GM21825 (cell line): ENCODE measurements around the gene ARHGAP10.

Experiments used
- ATAC-seq: cut with Tn5 transposase; IDR thresholded peaks from one replicate; pipeline ENCODE4 v1.9.1; 2021; ENCODE audit warnings: mild to moderate bottlenecking, moderate library complexity; ENCODE audit not compliant: unreplicated experiment

Gene ARHGAP10

DNA sequence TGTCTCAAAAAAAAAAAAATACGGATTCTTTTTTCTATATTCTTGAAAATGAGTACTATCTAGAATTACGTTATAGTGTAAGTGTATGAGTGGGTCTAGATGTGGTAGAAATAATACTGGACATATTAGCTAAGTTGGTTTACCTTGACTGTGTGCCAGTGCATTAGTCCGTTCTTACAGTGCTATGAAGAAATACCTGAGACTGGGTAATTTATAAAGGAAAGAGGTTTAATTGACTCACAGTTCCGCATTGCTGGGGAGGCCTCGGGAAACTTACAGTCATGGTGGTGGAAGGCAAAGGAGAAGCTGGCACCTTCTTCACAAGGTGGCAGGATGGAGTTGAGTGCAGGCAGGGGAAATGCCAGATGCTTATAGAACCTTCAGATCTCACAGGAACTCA lies 92.4 kb downstream of the ARHGAP10 start:
- no peak for ATAC-seq

DNA sequence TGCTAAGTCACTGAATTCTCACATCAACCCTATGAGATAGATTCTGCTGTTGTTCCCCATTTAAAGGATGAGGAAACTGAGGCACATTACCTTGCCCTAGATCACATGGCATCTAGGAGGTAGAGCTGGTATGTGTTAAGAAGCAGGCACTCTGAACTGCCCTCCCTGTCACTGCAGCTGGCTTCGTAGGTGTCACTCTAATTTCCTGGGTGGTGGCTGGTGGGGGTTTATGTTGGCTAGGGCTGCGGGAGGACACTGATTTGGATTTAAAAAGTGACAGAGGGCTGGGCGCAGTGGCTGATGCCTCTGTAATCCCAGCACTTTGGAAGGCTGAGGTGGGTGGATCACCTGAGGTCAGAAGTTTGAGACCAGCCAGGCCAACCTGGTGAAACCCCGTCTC lies 93.0 kb downstream of the ARHGAP10 start:
- no peak for ATAC-seq

DNA sequence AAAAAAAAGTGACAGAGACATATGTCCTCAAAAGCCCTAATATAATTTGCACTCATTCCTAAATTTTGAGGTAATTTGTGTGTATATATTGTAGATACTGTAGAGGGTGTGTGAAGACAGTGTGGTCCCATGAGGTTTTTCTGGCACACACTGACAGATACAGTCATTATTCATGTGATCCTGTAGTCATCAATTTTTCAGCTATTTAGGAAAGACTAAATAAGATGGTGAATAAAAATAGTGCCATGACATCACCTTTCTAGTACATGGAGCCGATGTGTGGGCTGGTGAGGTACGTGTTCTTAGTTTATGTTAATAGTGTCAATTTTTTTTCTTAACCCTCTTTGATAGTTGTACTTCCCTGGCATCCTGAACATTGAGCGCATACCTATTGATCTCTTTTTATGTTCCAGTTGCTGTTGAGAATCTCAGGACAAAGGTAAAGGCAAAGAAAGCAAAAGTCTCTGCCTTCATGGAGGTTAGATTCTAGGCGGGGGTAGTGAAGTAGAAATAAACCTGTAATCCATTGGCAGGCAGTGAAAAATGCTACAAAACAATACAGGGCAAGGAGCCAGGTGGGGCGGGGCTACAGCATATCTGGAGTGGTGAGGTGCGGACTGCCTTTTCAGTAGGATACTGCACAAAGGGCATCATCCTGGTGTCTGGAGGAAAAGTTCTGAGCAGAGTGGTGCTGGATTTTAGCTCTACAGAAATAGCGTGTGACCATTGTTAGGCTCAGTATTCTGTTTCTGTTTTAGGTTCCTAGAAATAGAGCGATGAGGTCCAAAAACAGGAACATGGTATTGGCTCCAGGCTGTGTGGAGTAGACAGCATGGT lies 93.8 kb downstream of the ARHGAP10 start:
- ATAC-seq: no peak

DNA sequence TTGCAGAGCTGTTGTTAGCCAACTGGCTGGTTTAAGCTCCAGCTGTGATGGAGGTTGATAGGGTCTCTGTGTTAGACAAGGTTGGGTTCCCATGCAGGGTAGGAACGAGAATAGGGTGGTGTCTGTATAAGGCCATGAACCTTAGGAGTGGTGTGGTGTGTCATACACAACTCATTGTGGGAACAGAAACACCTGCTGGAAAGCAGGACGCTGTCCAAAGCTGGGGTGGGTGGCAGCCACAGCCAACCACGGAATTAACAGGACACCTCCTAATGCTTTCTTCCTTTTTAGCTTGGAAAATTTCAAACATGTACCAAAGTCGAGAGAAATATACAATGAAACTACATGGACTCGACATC lies 94.4 kb downstream of the ARHGAP10 start:
- no peak for ATAC-seq

DNA sequence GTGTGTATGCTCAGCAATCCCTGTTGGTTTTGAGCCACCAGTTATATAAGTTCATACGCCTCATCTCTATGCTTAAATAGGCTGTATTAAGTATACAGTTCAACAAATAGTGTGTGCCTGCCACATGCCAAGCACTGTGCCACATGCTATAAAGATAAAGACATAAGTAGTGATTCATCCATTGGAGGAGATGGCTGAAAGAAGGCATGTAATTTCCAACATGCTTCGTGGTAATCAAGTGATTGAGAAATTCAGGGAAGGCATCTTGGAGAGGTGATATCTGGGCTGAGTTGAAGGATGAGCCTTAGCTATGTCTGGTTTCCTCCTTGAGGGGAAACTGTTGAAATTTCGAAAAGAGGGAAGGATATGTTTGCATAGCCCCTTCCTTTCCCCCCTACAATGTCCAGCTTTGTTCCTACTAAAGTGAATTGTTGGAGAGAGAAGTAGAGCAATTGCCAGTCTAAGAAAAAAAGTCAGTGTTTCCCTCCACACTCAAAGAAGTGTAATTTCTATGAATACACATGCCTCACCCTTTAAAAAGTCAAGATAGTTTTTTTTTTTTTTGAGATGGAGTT lies 96.5 kb downstream of the ARHGAP10 start:
- no peak for ATAC-seq

DNA sequence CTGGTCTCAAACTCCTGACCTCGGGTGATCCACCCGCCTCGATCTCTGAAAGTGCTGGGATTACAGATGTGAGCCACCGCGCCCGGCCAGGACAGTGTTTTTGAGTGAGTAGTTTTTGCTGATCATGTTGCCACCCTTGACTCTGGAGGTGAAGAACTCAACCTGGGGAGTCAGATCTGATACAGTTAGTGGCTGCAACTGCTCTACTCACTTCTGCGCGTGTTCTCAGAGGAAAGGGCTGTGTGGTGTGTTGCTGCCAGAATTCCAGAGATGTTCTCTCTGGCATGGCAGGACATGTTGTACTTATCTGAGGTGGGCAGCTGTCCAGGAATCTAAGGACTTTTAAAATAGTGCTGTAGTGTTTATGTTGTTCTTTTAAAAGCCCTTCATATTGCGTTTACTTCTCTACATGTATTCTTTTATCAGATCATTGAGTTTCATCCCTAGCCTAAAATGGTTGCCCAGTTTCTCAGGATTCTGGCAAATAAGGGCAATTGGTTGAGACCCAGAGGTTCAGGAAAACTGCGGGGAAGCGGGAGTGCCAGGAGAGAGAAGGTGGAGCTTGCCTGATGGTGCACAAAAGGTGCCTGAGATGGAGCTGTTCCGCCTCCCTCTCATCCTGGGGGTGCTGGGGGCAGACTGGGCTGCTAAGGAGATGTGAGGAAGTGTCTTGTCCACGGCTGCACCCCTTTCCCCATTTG lies 97.7 kb downstream of the ARHGAP10 start:
- ATAC-seq: no peak

DNA sequence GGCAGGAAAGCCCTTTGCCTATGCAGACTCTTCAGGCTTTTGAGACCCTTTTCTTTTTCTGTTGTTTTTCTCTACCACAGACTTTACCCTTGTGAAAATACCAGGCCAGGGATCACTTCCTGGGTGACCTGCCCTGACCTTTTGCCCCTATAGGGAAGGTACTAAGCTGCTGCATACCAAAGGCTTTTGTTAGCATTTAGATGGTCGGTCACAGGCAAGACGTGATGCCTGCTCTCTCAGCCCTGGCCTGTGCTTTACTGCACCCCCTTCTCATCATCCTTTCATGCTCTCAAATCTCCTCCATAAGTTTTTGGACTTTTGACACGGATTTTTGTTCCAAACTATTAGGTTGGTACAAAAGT lies 98.2 kb downstream of the ARHGAP10 start:
- ATAC-seq: no peak

DNA sequence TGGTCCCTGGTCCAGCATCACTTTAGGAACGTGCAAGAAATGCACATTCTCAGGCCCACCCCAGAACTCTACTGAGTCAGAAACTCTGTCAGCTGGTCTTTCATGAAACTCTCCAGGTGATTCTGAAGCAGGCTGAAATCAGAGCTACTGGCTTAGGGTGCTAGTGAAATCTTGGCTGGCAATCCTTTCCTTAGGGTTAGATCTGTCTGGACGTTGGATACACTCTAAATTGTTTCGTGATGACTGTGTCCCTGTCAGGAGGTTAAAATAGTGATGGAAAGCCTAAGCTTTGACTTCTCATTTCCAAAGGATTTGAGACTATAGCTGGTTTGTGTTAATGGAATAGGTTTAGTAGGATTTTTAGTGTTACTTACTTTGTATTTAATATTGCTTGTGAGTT lies 99.1 kb downstream of the ARHGAP10 start:
- ATAC-seq: no peak

DNA sequence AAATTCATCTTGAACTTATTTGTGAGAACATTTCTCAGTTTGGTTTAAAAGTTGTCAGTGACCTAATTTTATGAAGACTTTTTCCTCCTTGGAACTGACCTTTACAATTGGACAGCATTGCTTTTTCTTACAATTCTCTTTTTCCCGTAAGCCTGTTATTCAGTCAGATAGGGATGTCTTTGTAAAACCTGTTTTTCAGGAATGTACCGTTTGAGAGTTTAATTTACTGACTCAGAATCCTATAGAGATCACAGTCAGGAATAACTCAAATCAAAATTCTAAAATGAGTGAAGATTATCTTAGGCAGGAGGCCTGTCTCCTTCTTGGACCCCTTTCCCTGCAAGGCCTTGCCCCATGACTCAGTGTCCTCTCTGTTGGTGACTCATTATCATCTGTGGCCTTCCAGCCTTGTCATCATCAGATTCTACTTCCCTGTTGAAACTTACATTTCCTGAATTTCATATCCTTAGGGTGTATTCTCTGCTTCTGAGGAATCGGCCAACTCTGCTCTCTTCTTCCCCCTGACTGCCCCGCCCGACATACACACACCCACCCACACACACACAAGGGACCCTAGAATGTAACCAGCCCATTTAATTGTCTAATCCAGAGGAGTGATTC lies 99.8 kb downstream of the ARHGAP10 start:
- no peak for ATAC-seq

DNA sequence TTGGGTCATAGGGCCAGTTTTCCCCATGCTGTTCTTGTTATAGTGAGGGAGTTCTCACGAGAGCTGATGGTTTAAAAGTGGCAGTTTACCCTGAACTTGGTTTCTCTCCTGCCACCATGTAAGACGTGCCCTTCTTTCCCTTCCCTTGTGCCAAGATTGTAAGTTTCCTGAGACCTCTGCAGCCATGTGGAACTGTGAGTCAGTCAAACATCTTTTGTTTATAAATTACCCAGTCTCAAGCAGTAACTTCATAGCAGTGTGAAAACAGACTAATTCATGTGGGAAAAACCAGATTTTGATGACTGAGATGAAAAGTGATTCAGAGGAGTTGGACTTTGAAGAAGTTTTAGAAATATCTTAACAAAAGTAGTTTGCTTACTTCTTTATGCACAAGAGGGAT lies 101.4 kb downstream of the ARHGAP10 start:
- no peak for ATAC-seq

DNA sequence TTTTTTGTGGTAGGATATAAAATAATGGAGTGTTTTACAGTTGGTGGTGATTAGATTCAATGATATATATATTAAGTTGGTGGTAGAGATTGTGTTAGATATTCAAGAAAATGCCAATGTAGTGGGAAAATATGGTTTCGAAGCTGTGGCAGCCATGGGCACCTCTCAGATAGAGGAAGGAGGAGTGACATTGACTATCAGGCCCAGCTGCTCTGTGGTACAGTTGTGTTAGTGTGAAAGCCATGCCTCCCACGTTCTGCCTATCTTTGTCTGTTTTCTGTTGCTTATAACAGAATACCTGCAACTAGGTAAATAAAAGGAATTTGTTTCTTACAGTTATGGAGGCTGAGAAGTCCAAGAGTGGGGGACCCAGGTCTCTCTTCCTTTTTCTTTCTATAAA lies 101.9 kb downstream of the ARHGAP10 start:
- no peak for ATAC-seq

DNA sequence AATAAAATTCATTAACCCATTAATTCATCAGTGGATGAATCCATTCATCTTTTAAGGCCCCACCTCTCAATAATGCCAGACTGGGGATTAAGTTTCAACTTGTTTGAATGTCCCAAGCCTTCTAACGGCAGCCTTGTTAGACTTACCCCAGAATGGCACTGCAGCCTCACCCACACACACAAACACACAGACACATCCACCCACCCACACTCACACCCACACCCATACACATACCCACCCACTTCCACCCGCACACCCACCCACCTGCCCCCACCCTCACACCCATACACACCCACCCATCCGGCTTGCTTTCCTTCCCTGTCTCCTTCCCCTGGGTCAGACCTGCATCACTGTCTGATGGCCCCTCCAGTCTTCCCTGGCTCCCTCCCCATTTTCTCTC lies 102.6 kb downstream of the ARHGAP10 start:
- ATAC-seq: no peak

DNA sequence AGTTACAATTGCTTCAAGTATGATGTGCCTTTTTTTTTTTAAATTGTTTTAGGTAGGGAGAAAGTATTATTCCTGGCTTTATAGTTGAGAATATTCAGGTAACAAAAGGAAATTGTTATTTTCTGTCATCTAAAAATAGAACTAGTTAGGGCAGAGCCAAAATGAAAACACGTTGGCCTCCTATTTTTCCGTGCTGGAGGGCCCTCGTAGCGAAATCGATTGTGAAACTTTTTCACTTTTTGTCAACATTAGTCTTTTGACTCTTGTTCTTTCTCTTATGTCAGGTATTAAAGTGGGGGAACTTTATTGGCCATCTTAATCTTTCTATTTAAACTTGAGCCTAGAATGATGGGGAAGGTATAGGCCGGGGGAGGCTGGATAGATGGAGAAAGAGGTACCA lies 104.9 kb downstream of the ARHGAP10 start:
- ATAC-seq: no peak

DNA sequence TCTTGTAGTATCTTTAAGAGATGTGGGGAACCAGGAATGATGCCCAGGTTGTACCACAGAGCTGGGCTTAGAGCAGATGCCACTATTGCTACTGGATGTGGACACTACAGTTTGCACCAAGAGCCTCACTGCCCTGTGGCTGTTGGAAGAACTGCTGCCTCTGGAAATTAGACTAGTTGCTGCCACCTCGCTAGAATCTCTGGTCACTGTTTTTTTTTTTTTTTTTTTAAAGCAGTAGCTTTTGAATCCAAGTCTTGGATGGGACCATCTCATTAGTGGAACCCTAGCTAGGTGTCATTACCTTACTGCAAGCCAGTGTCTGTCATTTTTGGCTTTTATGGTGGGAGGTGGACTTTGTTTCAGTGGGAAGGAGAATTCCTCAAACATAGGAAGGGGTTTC lies 105.5 kb downstream of the ARHGAP10 start:
- ATAC-seq: no peak

DNA sequence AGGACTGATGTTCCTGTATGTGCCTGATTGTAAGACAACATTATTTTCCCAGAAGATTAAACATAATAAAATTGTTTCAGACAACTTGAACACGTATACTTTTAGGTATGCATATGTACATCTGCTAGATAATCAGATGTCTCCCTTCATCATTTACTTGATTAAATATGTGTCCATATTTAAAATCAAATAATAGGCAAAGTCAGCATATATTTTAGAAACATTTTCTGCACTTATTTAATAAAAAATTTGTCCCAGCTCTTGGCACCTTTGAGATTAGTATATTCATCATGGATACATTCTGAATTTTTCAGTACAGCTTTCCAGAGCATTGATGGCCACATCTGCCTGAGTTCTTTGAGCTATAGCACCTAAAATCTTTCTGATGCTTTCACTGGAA lies 106.0 kb downstream of the ARHGAP10 start:
- ATAC-seq: no peak

DNA sequence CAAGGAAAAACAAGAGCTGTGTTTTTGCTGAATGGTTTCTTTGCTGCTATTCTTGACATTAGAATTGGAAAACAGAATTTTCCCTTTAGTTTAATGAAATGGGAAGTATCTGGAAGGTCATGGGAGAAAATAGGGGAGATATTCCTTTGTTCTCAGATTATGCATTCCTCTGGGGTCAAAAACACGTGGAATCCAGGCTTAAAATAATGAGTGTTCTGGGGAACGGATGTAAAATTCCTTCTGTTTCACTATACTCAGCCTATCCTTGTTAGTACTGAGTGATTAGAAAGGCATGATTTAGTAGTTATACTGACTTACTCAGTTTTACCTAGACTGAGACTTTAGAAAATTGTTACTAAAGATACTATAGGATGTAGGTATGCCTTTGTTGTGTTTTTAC lies 107.3 kb downstream of the ARHGAP10 start:
- ATAC-seq: no peak

DNA sequence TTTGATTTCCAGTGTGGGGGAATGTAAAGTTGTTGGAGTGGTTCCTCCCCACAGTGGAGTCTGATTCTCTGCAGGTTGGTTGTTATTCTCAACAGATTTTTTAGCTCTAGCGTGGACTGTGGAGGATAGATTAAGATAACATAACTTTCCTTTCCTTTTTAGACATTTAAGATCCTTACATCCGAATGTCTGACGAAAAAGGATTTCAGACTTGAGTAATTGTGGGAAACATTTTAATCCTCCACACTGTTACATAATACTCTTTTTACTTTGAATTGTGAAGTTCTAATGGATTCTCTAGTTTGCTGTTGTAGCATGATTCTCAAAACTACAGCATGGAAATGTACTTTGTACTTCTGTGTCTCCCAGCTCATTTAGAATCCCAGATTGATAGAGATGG lies 107.8 kb downstream of the ARHGAP10 start:
- ATAC-seq: no peak

DNA sequence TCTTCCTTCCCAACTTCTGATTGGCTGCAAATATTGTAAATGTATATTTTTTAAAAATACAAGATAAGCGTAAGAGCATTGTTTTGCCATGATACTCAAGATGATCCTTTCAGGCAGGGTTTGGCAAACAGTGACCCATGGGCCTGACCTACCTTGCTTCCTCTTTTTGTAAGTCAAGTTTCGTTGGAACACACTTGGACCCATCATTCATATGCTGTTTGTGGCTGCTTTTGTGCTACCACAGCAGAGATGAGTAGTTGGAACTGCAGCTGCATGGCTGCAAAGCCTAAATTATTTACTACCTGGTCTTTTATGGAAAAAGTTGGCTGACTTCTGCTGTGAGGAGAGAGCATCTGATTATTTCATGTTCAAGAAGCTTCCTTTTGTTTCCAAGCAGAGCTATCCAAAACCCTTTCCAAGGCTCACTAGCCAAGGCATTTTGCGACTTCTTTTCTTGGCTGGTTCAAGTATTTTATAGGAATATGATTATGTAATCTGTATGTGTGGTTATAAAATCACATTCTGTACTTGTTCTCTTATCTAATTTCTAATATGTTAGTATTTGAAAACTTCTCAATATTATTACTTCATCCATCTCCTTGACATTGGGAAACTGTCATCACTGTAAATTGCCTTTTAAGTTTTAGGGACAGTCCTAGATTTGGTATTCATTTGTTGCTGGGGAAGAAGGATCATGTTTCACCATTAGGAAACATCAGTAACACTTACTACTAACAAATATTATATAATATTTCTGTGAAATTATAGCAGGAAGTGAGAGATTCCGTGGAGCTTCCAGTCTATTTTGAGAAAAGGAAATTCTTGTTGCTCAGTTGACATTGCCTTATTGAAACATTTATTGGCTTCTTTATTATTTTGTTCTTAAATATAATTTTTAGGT lies 109.2 kb downstream of the ARHGAP10 start:
- peak; percentile 63 for ATAC-seq

DNA sequence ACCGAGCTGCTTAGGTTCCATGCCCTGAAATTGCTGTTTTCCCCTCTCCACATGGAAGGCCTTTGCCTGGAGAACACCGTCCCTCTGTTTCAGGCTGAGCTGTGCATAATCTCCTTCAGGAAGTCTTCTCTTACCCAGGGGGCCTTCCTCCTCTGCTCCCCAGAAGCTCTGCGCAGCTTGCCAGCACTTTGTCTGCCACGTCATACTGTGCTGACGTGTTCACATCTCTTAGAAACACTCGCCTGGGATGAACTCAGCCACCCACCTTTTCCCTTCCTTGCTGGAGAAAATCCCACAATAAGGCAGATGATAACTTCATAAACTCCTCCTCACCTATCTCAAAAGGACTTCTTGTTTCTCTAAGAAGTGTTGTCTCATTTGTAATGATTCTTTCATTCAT lies 110.7 kb downstream of the ARHGAP10 start:
- ATAC-seq: no peak

DNA sequence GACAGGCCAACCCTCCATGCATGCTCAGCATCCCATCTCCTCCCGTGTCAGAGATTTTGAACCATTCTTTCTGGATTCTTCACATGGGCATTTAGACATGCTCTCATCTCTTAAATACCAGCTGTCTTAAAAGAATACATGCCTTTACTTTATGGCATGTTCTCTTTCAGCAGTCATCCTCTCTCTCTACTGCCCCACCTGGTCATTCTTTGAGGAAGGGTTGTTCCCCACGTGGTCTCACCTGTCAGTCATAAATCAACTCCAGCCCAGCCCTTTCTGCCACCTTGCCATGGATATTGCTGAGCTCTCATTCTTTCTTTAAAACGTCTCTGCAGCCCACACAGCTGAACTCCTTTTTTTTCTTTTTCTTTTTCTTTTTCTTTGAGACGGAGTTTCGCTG lies 111.3 kb downstream of the ARHGAP10 start:
- no peak for ATAC-seq

DNA sequence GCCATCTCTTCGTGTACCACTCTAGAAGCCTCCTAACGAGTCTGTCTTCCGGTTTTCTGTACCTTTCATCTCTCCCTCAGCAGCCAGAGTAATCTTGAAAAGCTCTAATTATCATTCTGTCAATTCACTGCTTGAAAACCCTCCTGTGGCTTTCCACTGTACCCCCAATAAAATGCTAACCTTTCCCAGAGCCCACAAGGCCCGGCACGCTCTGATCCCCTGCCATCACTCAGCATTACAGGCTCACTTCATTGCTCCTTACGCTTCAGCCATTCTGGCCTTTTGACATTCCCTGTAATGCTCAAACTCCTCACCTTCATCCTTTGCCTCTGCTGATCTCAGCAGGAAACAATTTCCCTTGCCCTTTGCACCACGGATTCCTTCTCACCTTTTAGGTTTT lies 112.9 kb downstream of the ARHGAP10 start:
- no peak for ATAC-seq
